GM23338 (cell line): ENCODE measurements around the gene BPTF.

Source experiments
- CREB1 ChIP-seq: fragments of 250-450 bp; sonication (Bioruptor Pico); IDR thresholded peaks from 2 replicates; pipeline ENCODE4 v1.5.0; 2020; ENCODE audit warnings: low read depth, mild to moderate bottlenecking, moderate library complexity
- CTCF ChIP-seq, 2 experiments: fragments of 200-600 bp in 1 of 2; sonication (generic) in 1 of 2; conservative IDR thresholded peaks; 2 replicates each; pipeline versions ENCODE4 v1.5.1 to v1.6.1; 2016 to 2017; ENCODE audit warnings: antibody characterized with exemption in 2 of 2, low read depth in 2 of 2, mild to moderate bottlenecking in 2 of 2, moderate library complexity in 1 of 2
- ETS1 ChIP-seq: IDR thresholded peaks from 2 replicates; pipeline ENCODE4 v1.6.1; 2016; ENCODE audit warnings: antibody characterized with exemption
- EZH2 ChIP-seq: fragments of 200-600 bp; sonication (generic); IDR thresholded peaks from one replicate; pipeline ENCODE4 v1.8.0; 2017; ENCODE audit warnings: antibody characterized with exemption, mild to moderate bottlenecking, low read depth; ENCODE audit not compliant: unreplicated experiment
- REST ChIP-seq: IDR thresholded peaks from one replicate; pipeline ENCODE4 v1.6.1; 2018; ENCODE audit warnings: antibody characterized with exemption; ENCODE audit not compliant: unreplicated experiment
- STAT1 ChIP-seq: IDR thresholded peaks from one replicate; pipeline ENCODE4 v1.6.1; 2016; ENCODE audit warnings: antibody characterized with exemption; ENCODE audit not compliant: unreplicated experiment
- ZNF114 ChIP-seq: fragments of 250-450 bp; sonication (Bioruptor Pico); IDR thresholded peaks from 2 replicates; pipeline ENCODE4 v1.5.0; 2020; ENCODE audit warnings: mild to moderate bottlenecking, moderate library complexity

- TF ChIP-seq EZH2: no peak
- TF ChIP-seq CTCF (conservative IDR thresholded peaks at IDR 0.05; ENCODE audit: low read depth in 2 of 2): no peak
- no peak for TF ChIP-seq REST
- no peak for TF ChIP-seq ZNF114 (CRISPR knock-in tag)
- TF ChIP-seq ETS1: no peak
- TF ChIP-seq STAT1: no peak
- no peak for TF ChIP-seq CREB1 (CRISPR knock-in tag)
Measured at GRCh38 chr17:67959510-67959909, 134.2 kb downstream of the BPTF start.
